Tibial artery (tissue), 4 donors: Measurements from ENCODE around the gene MCF2L.
"Not testable (repeated sequence)": the region's sequence is repeated elsewhere in the genome, so short reads cannot be mapped to it uniquely, and the experiment has no call there.

ENCODE experiments used
- DNase-seq, 2 donors: peaks; one replicate each; pipeline ENCODE4 v3.0.0-alpha.2; 2019
- H3K27ac ChIP-seq, 2 donors: fragments of 200-600 bp; sonication (generic) in 1 of 2; 1 replicate in 1 of 2; 2 replicates in 1 of 2; pipeline ENCODE4 v1.5.1; 2018 to 2019; ENCODE audit warnings: mild to moderate bottlenecking in 1 of 2
- H3K27me3 ChIP-seq, 2 donors: fragments of 200-600 bp; sonication (generic) in 1 of 2; one replicate each; pipeline versions ENCODE4 v1.5.1 to v1.6.0; 2016 to 2019
- H3K36me3 ChIP-seq, 3 donors: fragments of 200-600 bp; sonication (generic) in 2 of 3; one replicate each; pipeline ENCODE4 v1.5.1; 2016 to 2019; ENCODE audit warnings: mild to moderate bottlenecking in 2 of 3
- H3K4me1 ChIP-seq, 4 donors: fragments of 200-600 bp; sonication (generic) in 2 of 4; 1 replicate in 3 of 4; 2 replicates in 1 of 4; pipeline ENCODE4 v1.5.1; 2016 to 2019
- H3K4me3 ChIP-seq, 2 donors: fragments of 200-600 bp; sonication (generic) in 1 of 2; 1 replicate in 1 of 2; 2 replicates in 1 of 2; pipeline ENCODE4 v1.5.1; 2018 to 2019; ENCODE audit warnings: mild to moderate bottlenecking in 2 of 2
- H3K9me3 ChIP-seq, 3 donors: fragments of 200-600 bp; sonication (generic) in 1 of 3; one replicate each; pipeline ENCODE4 v1.5.1; 2016 to 2019
- intact Hi-C: fragments of 100-400 bp; cut with DNase I; formaldehyde crosslinking; loops from one replicate; pipeline ENCODE4 v1.15.0; 2023; ENCODE audit warnings: low total_unique reads
- TF ChIP-seq, protein P1 (sequence below), 2 experiments: fragments of 200-600 bp in 1 of 2; fragments of 450-650 bp in 1 of 2; IDR thresholded peaks; one replicate each; pipeline ENCODE4 v1.5.1; 2017 to 2019; ENCODE audit warnings: antibody characterized with exemption in 2 of 2, mild to moderate bottlenecking in 1 of 2, moderate library complexity in 1 of 2

Gene MCF2L

DNA sequence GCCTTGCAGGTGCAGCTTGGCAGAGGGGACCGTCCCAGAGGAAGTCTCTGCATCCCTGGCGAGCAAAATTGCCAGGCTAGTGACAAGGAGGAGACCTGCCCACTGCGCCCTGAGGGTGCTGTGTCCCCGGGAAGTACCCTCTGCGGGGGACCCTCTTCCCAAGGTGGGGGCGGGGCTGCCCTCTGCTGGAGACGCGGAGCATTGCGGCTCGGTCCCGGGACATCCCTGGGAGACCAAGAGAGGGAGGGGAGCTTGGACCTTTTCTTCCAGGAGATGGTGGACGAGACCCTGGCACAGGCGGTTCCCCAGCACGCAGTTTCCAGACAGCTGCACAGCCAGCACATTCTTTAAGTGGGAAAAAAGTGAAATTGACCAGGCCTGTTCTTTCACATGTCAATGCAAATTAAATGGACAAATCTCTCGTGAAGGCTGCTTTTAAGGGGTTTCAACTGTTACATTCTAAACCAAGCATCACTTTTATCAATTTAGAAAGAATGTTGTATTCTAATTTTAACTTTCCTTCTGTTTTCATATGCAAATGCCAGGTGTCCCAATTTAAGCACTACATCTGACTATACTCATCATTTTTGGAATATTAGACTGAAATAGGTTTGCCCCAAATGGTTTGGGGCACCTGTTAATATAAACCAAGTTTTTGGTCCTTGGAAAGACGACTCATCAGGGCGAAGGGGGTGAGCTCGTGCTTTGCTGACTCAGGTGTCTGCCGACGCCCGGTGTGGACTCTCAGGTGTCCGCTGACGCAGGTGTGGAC is 60.7 kb downstream of the MCF2L start:
- intact Hi-C loops: loop anchor here (10.0 kb wide), 1 partner anchor 125 kb away; the partner anchor contains the start of gene PROZ
- no peak for DNase-seq
- H3K27me3 ChIP-seq: peaks cover 0 to 32% of the 10 kb centered on the region in 2 donors
- H3K27ac ChIP-seq: no peak overlapping the region
- H3K36me3 ChIP-seq: no peaks in the 10 kb centered on the region
- no peaks in the 10 kb centered on the region for H3K9me3 ChIP-seq
- peaks cover 0 to 2% (median under 1%) of the 10 kb centered on the region in 4 donors for H3K4me1 ChIP-seq
- TF ChIP-seq, protein P1, sequence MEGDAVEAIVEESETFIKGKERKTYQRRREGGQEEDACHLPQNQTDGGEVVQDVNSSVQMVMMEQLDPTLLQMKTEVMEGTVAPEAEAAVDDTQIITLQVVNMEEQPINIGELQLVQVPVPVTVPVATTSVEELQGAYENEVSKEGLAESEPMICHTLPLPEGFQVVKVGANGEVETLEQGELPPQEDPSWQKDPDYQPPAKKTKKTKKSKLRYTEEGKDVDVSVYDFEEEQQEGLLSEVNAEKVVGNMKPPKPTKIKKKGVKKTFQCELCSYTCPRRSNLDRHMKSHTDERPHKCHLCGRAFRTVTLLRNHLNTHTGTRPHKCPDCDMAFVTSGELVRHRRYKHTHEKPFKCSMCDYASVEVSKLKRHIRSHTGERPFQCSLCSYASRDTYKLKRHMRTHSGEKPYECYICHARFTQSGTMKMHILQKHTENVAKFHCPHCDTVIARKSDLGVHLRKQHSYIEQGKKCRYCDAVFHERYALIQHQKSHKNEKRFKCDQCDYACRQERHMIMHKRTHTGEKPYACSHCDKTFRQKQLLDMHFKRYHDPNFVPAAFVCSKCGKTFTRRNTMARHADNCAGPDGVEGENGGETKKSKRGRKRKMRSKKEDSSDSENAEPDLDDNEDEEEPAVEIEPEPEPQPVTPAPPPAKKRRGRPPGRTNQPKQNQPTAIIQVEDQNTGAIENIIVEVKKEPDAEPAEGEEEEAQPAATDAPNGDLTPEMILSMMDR (IDR thresholded peaks at IDR 0.05): peak; percentile 48 to 55
- no peak overlapping the region for H3K4me3 ChIP-seq

DNA sequence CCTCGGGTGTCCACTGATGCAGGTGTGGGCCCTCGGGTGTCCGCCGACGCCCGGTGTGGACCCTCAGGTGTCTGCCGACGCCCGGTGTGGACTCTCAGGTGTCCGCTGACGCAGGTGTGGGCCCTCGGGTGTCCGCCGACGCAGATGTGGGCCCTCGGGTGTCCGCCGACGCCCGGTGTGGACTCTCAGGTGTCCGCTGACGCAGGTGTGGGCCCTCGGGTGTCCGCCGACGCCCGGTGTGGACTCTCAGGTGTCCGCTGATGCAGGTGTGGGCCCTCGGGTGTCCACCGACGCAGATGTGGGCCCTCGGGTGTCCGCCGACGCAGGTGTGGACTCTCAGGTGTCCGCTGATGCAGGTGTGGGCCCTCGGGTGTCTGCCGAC is 61.2 kb downstream of the MCF2L start:
- intact Hi-C loops: loop anchor here (10.0 kb wide), 1 partner anchor 125 kb away; the partner anchor contains the start of gene PROZ
- not testable (repeated sequence) for DNase-seq, H3K27ac ChIP-seq, H3K9me3 ChIP-seq, H3K4me3 ChIP-seq, H3K36me3 ChIP-seq, H3K4me1 ChIP-seq
- H3K27me3 ChIP-seq: peaks cover 0 to 32% of the 10 kb centered on the region in 2 donors

DNA sequence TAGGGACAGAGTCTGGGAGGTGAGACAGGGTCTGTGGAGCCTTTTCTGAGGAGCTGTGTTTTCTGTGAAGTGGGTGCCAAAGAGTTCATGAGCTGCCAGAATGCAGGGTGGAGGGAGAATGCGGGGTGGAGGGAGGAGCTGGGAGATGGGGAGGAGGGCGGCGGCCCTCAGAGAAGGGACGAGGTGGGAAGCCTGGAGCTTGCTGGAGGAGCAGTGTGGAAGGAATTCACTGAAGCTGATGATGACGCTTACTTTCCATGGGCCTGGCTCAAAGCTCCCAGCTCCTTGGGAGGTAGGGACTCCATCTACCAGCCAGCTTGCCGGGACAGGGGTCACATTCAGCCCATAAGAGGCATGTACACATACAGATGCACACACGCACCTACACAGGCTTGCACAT is 62.5 kb downstream of the MCF2L start:
- TF ChIP-seq, protein P1 (IDR thresholded peaks at IDR 0.05): no peak
- DNase-seq: no peak
- H3K4me3 ChIP-seq: no peak overlapping the region
- H3K4me1 ChIP-seq: peaks cover 0 to 11% (median 7%) of the 10 kb centered on the region in 4 donors
- no peak overlapping the region for H3K27ac ChIP-seq
- H3K36me3 ChIP-seq: no peaks in the 10 kb centered on the region
- H3K9me3 ChIP-seq: no peaks in the 10 kb centered on the region
- peaks cover 0 to 27% of the 10 kb centered on the region in 2 donors for H3K27me3 ChIP-seq
- intact Hi-C loops: loop anchor here (10.0 kb wide), 1 partner anchor 123 kb away; the partner anchor contains the start of gene PROZ

DNA sequence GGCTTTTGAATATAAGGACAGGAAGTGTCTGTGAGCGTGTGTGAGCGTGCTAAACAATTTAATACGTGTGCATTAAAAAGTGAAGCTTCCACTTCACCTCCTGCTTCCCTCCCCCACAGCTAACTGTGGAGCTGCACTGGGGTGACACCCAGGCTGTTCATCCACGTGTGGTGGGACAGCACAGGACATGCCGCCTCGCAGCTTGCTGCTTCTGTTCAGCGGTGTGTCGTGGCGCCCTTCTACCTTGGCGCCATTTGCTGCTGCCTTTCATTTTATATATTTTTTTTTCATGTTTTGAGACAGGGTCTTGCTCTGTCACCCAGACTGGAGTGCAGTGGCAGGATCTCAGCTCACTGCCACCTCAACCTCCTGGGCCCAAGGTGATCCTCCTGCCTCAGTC is 63.3 kb downstream of the MCF2L start:
- Histone ChIP-seq H3K27ac (no peak overlapping the region), H3K27me3 (peaks cover 0 to 22% of the 10 kb centered on the region in 2 donors), H3K4me3 (no peak overlapping the region), H3K36me3 (no peaks in the 10 kb centered on the region), H3K4me1 (peaks cover 0 to 11% (median 7%) of the 10 kb centered on the region in 4 donors), H3K9me3 (no peaks in the 10 kb centered on the region)
- DNase-seq: no peak
- TF ChIP-seq, protein P1 (IDR thresholded peaks at IDR 0.05): no peak
- intact Hi-C loops: loop anchor here (10.0 kb wide), 1 partner anchor 123 kb away; the partner anchor contains the start of gene PROZ

DNA sequence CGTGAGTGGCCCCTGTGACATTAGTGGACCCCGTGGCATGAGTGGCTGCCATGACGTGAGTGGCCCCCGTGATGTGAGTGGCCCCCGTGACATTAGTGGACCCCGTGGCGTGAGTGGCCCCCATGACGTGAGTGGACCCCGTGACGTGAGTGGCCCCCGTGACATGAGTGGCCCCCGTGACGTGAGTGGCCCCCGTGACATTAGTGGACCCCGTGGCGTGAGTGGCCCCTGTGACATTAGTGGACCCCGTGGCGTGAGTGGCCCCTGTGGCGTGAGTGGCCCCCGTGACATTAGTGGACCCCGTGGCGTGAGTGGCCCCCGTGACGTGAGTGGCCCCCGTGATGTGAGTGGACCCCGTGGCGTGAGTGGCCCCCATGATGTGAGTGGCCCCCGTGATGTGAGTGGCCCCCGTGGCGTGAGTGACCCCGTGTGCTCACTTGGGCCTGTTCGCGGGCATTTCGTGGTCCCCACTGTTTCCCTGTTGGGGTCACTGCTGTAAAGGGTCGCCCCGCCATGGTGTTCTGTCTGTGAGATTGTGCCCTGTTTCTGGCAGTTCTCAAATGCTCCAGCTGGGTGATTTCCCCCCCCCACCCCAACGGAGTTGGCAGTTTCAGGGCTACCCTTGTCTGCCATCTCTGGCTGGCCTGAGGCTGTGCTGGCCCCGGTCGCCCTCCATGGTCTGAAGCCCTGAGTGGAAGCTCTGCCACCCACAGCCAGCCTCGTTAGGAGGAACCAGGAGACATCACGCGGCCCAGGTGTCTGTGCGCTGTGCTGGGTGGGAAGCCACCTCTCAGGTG is 64.2 kb downstream of the MCF2L start:
- no peak for DNase-seq
- H3K27ac ChIP-seq: no peak overlapping the region

More for the DNA sequence above, 64.2 kb downstream of the MCF2L start:
- Histone ChIP-seq H3K9me3 (no peaks in the 10 kb centered on the region), H3K4me3 (no peak overlapping the region), H3K4me1 (peaks cover 0 to 11% (median 7%) of the 10 kb centered on the region in 4 donors), H3K27me3 (peaks cover 0 to 17% of the 10 kb centered on the region in 2 donors), H3K36me3 (no peaks in the 10 kb centered on the region)
- intact Hi-C loops: loop anchor here (10.0 kb wide), 1 partner anchor 122 kb away; the partner anchor contains the start of gene PROZ
- TF ChIP-seq, protein P1 (IDR thresholded peaks at IDR 0.05): no peak
